ENCODE measurements around the gene ANKRD33. TPM values are rescaled to one million over a fixed set of nuclear protein-coding genes. Genes with fewer than 3 reads are reported as not detected.

The ANKRD33 gene
- total and polyA plus RNA-seq, 2 of the 13 experiments (the other 11 are each of a cell fraction or from before 2014, with no cell fraction given): 0.04 TPM; not detected in 1

GRCh38 chr12:51864833-51865670, 22.9 kb upstream of the ANKRD33 start:
- Histone ChIP-seq H3K4me3 (replicated peaks in 1 of 3; ENCODE audit: insufficient read depth in 1 of 3, low read depth in 2 of 3, low read length in 3 of 3) (no peak overlapping the region; a peak in 1 of 6 replicates), H3K9ac (ENCODE audit: insufficient read depth, low read depth, low read length) (no peak overlapping the region), H3K4me1 (ENCODE audit: insufficient read depth, low read length) (peaks cover 63% of the 10 kb centered on the region), H3K36me3 (replicated peaks in 1 of 2; ENCODE audit: control insufficient read depth in 1 of 2, insufficient read depth in 2 of 2, low read length in 2 of 2) (no peaks in the 10 kb centered on the region), H3K9me3 (ENCODE audit: low read length) (no peaks in the 10 kb centered on the region), H3K4me2 (ENCODE audit: low read depth, low read length) (peak overlapping the region; percentile 80), H3K79me2 (ENCODE audit: insufficient read depth, low read length) (no peaks in the 10 kb centered on the region), H3K27ac (ENCODE audit: extremely low read length, insufficient read depth, low read length) (no peak overlapping the region), H2AFZ (ENCODE audit: low read length) (no peak overlapping the region), H3K27me3 (ENCODE audit: control insufficient read depth in 1 of 2, insufficient read depth in 2 of 2, low read length in 2 of 2) (peaks cover 10 to 31% of the 10 kb centered on the region in 2 experiments; a peak in 4 of 5 replicates), H4K20me1 (ENCODE audit: insufficient read depth, low read length) (no peaks in the 10 kb centered on the region)
- FAIRE-seq: no peak
- ATAC-seq: peak; percentile 29
- in situ Hi-C loops (cut with HindIII; ENCODE audit: extremely low pct_ligation_motif_present, low pct_unique_long_range_greater_than_20kb): no loop called here
- no peak for TF ChIP-seq ZKSCAN1 (IDR thresholded peaks at IDR 0.05; ENCODE audit: low read length)
- no peak for TF ChIP-seq SAFB2 (CRISPR knock-in tag; IDR thresholded peaks at IDR 0.05; ENCODE audit: borderline replicate concordance, low read depth)
- TF ChIP-seq ZBED4 (CRISPR knock-in tag; IDR thresholded peaks at IDR 0.05; ENCODE audit: borderline replicate concordance): no peak
- no peak for TF ChIP-seq PLSCR1 (CRISPR knock-in tag; IDR thresholded peaks at IDR 0.05; ENCODE audit: borderline replicate concordance)
- ChIA-PET CTCF (ENCODE audit: low intra/inter-chr PET ratio, low total read pairs) (no interaction called here), POLR2A (interaction anchor here (1.0 to 3.0 kb wide), 3 partner anchors 9 to 19 kb away, joined by 3 to 14 read pairs (median 3); partner anchors contain the start of gene FIGNL2)
- DNase-seq (ENCODE audit: low spot score): no peak
- no TSS peak for BruUV-seq (replicated peaks)
- intact Hi-C loops (cut with micrococcal nuclease; ENCODE audit: unreplicated experiment): no loop called here
- WGBS (ENCODE audit: low lambda C conversion rate): 4% methylated on average over 8 of the region's 12 CpGs
